ENCODE measurements around the gene ERV3-1. TPM values are rescaled to one million over a fixed set of nuclear protein-coding genes. Genes with fewer than 3 reads are reported as not detected.
A peak's percentile ranks its signal among the peaks of the same experiment; 100 is the strongest.
"Not testable (repeated sequence)": the region's sequence is repeated elsewhere in the genome, so short reads cannot be mapped to it uniquely, and the experiment has no call there.

Gene ERV3-1, protein sequence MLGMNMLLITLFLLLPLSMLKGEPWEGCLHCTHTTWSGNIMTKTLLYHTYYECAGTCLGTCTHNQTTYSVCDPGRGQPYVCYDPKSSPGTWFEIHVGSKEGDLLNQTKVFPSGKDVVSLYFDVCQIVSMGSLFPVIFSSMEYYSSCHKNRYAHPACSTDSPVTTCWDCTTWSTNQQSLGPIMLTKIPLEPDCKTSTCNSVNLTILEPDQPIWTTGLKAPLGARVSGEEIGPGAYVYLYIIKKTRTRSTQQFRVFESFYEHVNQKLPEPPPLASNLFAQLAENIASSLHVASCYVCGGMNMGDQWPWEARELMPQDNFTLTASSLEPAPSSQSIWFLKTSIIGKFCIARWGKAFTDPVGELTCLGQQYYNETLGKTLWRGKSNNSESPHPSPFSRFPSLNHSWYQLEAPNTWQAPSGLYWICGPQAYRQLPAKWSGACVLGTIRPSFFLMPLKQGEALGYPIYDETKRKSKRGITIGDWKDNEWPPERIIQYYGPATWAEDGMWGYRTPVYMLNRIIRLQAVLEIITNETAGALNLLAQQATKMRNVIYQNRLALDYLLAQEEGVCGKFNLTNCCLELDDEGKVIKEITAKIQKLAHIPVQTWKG
- 1 to 10 TPM; 4.6 to 5.5 (median 4.8) TPM for total RNA-seq

DNA sequence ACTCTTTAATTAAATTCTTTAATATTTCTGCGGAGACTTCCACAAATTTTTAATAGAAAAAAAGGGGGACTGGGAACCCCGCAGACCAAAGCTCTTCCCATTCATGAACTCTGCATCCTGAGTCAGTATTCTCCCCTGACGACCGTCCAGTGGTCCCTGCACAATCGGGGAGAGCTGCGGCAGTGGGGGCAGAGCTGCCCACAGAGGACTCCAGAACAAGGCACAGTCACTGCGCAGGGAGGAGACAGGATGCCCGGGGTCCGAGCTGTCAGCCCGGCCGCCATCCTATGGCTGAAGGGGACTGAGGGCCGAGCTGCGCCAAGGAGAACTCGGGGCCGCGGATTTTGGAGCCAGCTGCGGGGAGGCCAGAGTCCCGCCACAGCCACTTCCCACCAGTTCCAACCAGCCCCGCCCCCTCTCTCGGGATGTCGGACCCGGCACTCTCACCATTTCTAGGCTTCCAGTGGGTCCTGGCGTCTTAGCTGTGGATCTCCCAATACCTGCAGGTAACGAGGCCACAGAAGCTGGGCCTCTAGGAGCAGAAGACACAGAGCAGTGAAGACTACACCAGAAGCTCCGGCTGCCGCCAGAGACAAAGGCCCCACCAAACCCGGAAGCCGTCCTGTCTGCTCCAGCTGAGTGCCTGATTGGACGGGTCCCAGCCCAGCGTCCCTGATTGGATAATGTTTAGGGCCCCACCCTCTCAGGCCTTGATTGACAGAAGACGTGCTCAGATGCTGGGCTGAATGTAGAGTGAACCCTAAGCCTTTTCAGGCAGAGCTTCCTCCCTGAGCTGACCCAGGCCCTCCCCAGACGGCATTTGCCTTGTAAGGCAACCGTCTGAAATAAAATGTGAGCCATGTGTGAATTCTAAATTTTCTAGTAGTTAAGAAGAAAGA is at the start of gene ERV3-1:
Gene ERV3-1, minus strand, starts transcription at position 594 of the 899 bp plus-strand sequence. CDS start 13,661 bp downstream, outside the sequence.
- peaks cover 28% of the 10 kb centered on the region for H3K36me3 Mint-ChIP-seq (ENCODE audit: insufficient read depth)
- no peaks in the 10 kb centered on the region for H3K27me3 Mint-ChIP-seq (ENCODE audit: low read depth)
- peak within 1 kb of the TSS; percentile 97 for H3K4me3 Mint-ChIP-seq
- ATAC-seq (peak; percentile 100), DNase-seq (peak; percentile 86)
- H3K4me1 Mint-ChIP-seq (ENCODE audit: low read depth): peaks cover 37% of the 10 kb centered on the region
- H3K9me3 Mint-ChIP-seq: peaks cover 5% of the 10 kb centered on the region

DNA sequence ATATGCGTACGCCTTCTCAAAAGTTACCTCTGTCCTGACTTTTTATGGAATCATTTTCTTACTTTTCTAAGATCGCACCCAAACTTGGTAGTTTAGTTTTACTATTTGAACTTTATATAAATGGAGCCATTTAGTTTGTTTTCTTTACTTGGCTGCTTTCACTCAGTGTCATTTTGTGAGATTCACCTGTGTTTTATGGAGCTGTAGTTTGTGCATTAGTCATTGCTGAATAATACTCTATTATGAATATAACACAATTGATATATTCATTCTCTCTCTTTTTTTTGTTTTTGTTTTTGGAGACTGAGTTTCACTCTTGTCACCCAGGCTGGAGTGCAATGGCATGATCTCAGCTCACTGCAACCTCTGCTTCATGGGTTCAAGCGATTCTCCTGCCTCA is 49.3 kb upstream of the ERV3-1 start:
- not testable (repeated sequence) for ATAC-seq; H3K27me3 Mint-ChIP-seq (ENCODE audit: low read depth); H3K9me3 Mint-ChIP-seq

DNA sequence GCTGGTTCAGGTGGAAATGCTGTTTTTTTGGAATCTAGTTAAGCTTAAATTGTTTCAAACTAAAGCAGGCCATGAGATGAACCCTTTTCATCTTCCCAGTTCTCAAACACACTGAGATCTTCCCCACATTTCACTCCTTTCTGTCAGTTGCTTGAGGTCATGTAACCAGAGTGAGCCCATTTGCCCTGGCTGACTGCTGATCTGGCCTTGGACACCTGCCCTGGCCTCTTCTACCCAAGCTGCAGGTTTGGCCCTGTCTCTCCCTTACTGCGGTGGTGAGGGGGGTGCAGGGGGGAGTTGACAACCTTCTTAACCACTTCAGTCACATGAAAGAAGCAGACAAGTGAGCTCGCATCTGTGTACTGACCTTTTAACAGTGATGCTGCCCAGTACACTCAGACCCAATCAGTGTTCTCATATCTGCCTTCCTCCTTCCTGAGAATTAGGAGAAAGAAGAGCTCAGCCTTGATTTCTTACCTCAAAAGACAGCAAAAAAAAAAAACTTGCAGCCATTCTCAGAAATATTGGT is 48.0 kb upstream of the ERV3-1 start:
- not testable (repeated sequence) for H3K4me1 Mint-ChIP-seq (ENCODE audit: low read depth); ATAC-seq; H3K27me3 Mint-ChIP-seq (ENCODE audit: low read depth); H3K4me3 Mint-ChIP-seq; DNase-seq
- Mint-ChIP-seq H3K36me3 (ENCODE audit: insufficient read depth) (peaks cover 37% of the 10 kb centered on the region), H3K9me3 (peaks cover 14% of the 10 kb centered on the region)

More for the DNA sequence above, 49.3 kb upstream of the ERV3-1 start:
- not testable (repeated sequence) for H3K4me1 Mint-ChIP-seq (ENCODE audit: low read depth); DNase-seq; H3K4me3 Mint-ChIP-seq
- peaks cover 30% of the 10 kb centered on the region for H3K36me3 Mint-ChIP-seq (ENCODE audit: insufficient read depth)

DNA sequence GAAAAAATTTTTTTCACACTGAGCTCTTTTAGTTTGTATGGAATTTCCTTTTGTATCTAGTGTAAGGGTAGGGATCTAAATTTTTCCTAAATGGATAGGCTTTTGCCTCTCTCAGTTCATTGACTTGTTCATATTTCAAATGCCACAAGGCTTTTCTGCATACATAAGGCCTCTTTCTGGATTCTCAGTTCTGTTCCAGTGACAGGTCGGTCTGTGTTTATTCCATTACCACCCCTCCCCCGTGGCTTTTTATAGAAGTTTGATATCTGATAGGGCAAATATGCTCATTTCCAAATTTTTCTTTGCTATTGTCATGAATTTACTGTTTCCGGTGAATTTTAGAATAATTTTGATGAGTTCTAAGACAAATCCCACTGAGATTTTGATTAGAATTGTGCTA is 45.2 kb upstream of the ERV3-1 start:
- H3K4me3 Mint-ChIP-seq; ATAC-seq; H3K4me1 Mint-ChIP-seq (ENCODE audit: low read depth); H3K27me3 Mint-ChIP-seq (ENCODE audit: low read depth); DNase-seq: not testable (repeated sequence)
- H3K9me3 Mint-ChIP-seq: peaks cover 14% of the 10 kb centered on the region
- H3K36me3 Mint-ChIP-seq (ENCODE audit: insufficient read depth): peaks cover 26% of the 10 kb centered on the region

DNA sequence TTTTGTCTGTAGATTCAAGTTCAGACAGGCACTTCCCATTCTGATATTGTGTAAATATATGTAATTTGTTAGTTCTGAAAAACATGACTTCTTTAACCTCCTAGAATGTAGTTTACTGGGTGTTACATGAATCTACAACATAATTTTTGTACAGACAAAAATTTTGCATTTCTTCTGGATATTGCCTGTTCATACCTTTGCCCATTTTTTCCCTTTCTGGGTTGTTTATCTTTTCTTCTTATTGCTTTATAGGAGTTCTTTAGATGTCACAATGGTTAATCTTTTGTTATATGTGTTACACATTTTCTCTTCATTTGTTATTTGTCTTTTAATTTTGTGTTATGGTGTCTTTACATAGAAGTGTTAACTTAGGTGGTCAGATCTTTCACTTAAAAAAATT is 44.7 kb upstream of the ERV3-1 start:
- ATAC-seq; DNase-seq; H3K4me3 Mint-ChIP-seq; H3K4me1 Mint-ChIP-seq (ENCODE audit: low read depth); H3K27me3 Mint-ChIP-seq (ENCODE audit: low read depth): not testable (repeated sequence)
- Mint-ChIP-seq H3K36me3 (ENCODE audit: insufficient read depth) (peaks cover 23% of the 10 kb centered on the region), H3K9me3 (peaks cover 14% of the 10 kb centered on the region)

DNA sequence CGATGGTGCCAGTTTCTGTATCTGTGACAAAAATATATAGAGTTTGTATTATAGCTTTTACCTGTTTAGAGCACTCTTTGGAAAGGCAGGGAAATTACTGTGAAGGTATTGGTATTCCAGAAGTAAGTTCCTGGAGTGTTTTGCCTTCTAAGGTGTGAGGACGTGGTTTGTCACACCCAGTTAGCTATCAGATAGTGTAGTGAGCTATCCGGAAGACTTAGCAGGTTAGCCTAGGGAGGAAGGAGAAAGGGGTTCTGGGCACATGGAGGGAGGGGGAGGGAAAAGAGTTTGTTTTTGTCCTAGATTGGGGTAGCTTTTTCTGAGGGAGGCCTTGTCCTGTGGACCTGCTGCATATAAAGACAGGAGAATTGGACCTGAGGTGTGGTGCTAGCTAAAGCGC is 39.8 kb upstream of the ERV3-1 start:
- not testable (repeated sequence) for H3K4me1 Mint-ChIP-seq (ENCODE audit: low read depth); DNase-seq; ATAC-seq; H3K4me3 Mint-ChIP-seq; H3K27me3 Mint-ChIP-seq (ENCODE audit: low read depth)
- Mint-ChIP-seq H3K36me3 (ENCODE audit: insufficient read depth) (peaks cover 11% of the 10 kb centered on the region), H3K9me3 (peaks cover 13% of the 10 kb centered on the region)

DNA sequence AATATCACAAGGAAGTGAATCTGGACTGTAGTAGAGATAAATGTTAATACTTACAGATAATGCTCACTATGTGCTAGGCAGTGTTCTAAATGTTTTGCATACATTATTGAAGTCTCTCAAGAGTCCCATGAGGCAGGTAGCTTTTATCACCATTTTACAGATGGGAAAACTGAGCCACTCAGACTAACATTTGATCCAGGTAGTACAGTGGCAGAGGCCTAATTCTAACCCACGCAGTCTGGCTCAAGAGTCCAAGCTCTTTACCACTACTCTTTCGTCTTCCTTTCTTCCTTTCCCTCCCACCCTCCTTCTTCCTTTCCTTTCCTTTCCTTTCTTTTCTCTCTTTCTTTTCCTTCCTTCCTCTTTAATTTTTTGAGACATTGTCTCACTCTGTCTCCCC is 39.1 kb upstream of the ERV3-1 start:
- not testable (repeated sequence) for H3K9me3 Mint-ChIP-seq; ATAC-seq; DNase-seq; H3K36me3 Mint-ChIP-seq (ENCODE audit: insufficient read depth); H3K27me3 Mint-ChIP-seq (ENCODE audit: low read depth); H3K4me3 Mint-ChIP-seq; H3K4me1 Mint-ChIP-seq (ENCODE audit: low read depth)

DNA sequence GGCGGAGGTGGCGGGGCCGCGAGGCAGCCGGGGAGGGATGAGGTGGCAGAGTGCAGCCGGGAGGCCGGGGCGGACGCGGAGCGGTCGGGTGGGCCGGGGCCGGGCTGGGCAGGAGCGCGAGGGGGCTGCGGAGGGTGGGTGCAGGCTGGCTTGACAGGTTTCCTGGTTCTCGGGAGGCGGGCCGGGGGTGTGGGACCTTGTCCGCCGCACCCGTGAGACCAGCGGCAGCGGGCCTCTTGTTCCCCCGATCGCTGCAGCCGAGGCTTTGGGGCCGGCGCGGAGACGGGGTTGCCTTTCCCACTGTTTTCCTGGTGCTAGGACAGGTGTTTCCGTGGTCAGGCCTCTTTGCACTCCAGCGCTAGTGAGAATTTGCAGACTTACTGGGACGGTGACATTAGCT is 32.3 kb upstream of the ERV3-1 start:
- Mint-ChIP-seq H3K4me1 (ENCODE audit: low read depth) (peaks cover 13% of the 10 kb centered on the region), H3K4me3 (peak overlapping the region; percentile 84)
- not testable (repeated sequence) for H3K27me3 Mint-ChIP-seq (ENCODE audit: low read depth); H3K36me3 Mint-ChIP-seq (ENCODE audit: insufficient read depth); H3K9me3 Mint-ChIP-seq
- DNase-seq: peak; percentile 10
- ATAC-seq: peak; percentile 21 to 25

DNA sequence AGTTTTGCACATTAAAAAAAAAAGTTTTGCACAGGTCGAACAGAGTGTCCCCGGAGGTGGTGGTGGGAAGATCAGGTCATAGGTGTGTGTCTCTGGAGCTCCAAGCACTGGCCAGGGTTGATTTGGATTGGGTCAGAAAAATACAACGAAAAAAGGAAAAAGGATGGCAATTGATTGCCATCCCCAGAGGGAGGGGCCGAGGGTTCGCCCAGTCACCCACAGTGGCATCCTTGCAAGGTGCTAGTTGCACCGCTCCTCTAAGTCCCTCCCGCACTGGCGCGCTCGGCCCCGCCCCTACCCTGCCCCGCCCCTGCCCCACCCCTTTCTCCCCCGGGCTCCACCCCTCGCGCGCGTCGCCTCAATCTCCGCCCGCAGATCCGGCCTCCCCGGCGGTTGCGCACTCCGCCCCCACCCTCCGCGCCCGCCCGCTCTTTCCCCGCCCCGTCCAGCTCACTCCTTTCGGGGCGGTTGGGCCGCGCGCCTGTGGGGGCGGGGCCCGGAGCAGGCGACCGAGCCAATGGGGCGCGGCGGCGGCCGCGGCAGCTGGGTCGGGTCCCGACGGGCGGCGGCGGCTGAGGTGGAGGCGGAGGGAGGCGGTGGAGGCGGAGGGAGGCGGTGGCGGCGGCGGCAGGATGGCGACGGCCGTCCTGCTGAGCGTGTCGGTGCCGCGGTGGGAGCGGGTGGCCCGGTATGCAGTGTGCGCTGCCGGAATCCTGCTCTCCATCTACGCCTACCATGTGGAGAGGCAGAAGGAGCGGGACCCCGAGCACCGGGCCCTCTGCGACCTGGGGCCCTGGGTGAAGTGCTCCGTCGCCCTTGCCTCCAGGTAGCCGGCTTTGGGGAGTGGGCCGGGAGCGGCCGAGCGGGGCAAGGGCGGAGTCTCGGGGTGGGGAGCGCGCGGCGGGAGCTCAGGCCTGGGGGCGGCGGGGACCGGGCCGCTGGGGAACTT is 31.5 kb upstream of the ERV3-1 start:
- DNase-seq: peak; percentile 94
- peak overlapping the region; percentile 84 for H3K4me3 Mint-ChIP-seq
- H3K27me3 Mint-ChIP-seq (ENCODE audit: low read depth): no peaks in the 10 kb centered on the region
- no peaks in the 10 kb centered on the region for H3K36me3 Mint-ChIP-seq (ENCODE audit: insufficient read depth)
- H3K9me3 Mint-ChIP-seq: no peaks in the 10 kb centered on the region
- H3K4me1 Mint-ChIP-seq (ENCODE audit: low read depth): peaks cover 13% of the 10 kb centered on the region
- ATAC-seq: peak; percentile 94

DNA sequence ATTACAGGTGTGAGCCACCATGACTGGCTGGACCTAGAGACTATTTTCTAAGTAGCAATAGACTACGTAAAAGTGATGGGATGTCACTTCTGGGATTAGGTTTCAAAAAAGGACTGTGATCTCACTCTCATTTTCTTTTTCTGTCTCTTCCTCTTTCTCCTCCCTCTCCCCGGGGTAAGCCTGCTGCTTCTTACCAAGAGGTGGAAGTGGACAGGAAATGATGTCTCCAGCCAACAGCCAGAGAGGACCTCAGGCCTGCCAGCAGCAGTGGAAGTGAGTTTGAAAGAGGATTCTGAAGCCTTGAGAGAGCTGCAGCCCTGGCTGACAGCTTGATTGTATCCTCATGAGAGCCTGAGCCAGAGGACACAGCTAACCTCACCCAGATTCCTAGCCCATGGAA is 30.0 kb upstream of the ERV3-1 start:
- H3K36me3 Mint-ChIP-seq (ENCODE audit: insufficient read depth); H3K27me3 Mint-ChIP-seq (ENCODE audit: low read depth); DNase-seq; H3K9me3 Mint-ChIP-seq; H3K4me3 Mint-ChIP-seq; ATAC-seq: not testable (repeated sequence)
- peaks cover 13% of the 10 kb centered on the region for H3K4me1 Mint-ChIP-seq (ENCODE audit: low read depth)

DNA sequence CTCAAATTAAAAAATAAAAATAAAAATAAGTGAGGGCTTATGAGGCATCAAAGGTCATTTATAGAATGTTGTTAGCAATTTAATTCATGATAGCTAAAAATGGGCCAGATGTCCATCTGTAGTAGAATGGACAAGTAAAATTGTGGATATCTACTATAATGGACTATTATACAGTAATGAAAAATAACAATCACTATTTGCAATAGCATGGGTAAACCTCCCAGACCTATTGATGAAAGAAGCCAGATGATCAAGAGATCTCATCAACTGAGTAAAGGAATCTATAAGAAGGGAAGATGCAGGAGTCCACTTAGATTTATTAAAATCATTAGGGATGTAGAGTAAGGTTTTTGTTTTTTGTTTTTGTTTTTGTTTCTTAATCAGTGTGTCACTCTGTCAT is 29.0 kb upstream of the ERV3-1 start:
- H3K4me3 Mint-ChIP-seq; H3K27me3 Mint-ChIP-seq (ENCODE audit: low read depth); DNase-seq; H3K36me3 Mint-ChIP-seq (ENCODE audit: insufficient read depth); ATAC-seq; H3K9me3 Mint-ChIP-seq: not testable (repeated sequence)
- H3K4me1 Mint-ChIP-seq (ENCODE audit: low read depth): peaks cover 13% of the 10 kb centered on the region

DNA sequence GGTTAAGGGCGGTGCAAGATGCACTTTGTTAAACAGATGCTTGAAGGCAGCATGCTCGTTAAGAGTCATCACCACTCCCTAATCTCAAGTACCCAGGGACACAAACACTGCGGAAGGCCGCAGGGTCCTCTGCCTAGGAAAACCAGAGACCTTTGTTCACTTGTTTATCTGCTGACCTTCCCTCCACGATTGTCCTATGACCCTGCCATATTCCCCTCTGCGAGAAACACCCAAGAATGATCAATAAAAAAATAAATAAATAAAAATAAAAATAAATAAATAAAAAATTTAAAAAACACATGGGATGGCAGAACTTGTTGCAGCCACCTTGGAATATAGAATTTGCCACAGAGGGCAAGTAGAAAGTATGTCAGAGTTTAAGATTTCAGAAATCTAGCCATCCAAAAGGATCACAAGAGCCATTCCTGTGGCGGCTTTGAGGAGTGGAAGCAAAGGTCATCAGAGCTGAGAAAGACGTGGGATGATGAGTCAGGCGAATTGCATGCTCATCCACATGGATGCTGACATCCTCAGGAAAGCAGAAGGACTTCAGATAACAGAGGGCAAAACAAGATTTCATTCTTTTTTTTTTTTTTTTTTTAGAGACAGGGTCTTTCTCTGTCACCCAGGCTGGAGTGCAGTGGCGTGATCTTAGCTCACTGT is 27.8 kb upstream of the ERV3-1 start:
- not testable (repeated sequence) for H3K4me3 Mint-ChIP-seq; H3K27me3 Mint-ChIP-seq (ENCODE audit: low read depth); H3K4me1 Mint-ChIP-seq (ENCODE audit: low read depth); H3K36me3 Mint-ChIP-seq (ENCODE audit: insufficient read depth); H3K9me3 Mint-ChIP-seq; DNase-seq; ATAC-seq

DNA sequence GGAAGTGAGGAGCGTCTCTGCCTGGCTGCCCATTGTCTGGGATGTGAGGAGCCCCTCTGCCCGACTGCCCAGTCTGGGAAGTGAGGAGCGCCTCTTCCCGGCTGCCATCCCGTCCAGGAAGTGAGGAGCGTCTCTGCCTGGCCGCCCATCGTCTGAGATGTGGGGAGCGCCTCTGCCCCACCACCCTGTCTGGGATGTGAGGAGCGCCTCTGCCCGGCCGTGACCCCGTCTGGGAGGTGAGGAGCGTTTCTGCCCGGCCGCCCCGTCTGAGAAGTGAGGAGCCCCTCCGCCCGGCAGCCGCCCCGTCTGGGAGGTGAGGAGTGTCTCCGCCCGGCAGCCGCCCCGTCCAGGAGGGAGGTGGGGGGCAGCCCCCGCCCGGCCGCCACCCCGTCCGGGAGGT is 26.9 kb upstream of the ERV3-1 start:
- not testable (repeated sequence) for H3K9me3 Mint-ChIP-seq; DNase-seq; H3K27me3 Mint-ChIP-seq (ENCODE audit: low read depth); H3K4me3 Mint-ChIP-seq; H3K4me1 Mint-ChIP-seq (ENCODE audit: low read depth); H3K36me3 Mint-ChIP-seq (ENCODE audit: insufficient read depth); ATAC-seq
